ENCODE results near the gene PCDHB11.

GRCh38 chr5:141182248-141182647 lies 17.2 kb upstream of the PCDHB11 start, which contains the start of gene PCDHB16:
- TF ChIP-seq CTCF (IDR thresholded peaks at IDR 0.05; ENCODE audit: low read depth, low read length) (no peak), EZH2phosphoT487 (IDR thresholded peaks at IDR 0.05; ENCODE audit: low read depth) (no peak)
